Pulmonary artery endothelial cell (primary cell): ENCODE results near the gene PXN. TPM values are rescaled to one million over a fixed set of nuclear protein-coding genes. Genes with fewer than 3 reads are reported as not detected.

Experiments used
- DNase-seq: peaks from one replicate; pipeline ENCODE4 v3.0.0-alpha.2; 2011; ENCODE audit warnings: low read depth, low spot score
- total RNA-seq: library from RNA; depleted of rRNA; stranded (reverse); fragments of >200 nt; gene quantifications from 2 replicates; pipeline ENCODE4 v1.2.3, GENCODE V29; 2014

PXN gene
- total RNA-seq, 1 donor from 2014 or later, result 64.8 TPM

DNA sequence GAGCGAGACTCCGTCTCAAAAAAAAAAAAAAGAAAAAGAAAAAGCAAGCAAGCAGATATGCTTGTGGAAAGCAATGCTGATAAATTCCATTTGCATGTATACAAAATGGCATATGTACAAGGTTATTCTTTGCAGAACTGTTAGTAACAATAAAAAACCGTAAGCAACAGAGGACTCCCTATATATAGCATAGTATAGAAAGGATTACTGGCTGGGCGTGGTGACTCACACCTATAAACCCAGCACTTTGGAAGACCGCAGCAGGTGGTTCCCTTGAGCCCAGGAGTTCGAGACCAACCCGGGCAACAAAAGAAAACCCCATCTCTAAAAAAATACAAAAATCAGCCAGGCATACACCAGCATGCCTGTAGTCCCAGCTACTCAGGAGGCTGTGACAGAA lies 84.6 kb downstream of the PXN start:
- no peak for DNase-seq

GRCh38 chr12:120175537-120175936 lies 90.0 kb downstream of the PXN start:
- DNase-seq, result no peak

- no peak for DNase-seq
These were observed 90.5 kb downstream of the PXN start for GRCh38 chr12:120175062-120175461.

DNA sequence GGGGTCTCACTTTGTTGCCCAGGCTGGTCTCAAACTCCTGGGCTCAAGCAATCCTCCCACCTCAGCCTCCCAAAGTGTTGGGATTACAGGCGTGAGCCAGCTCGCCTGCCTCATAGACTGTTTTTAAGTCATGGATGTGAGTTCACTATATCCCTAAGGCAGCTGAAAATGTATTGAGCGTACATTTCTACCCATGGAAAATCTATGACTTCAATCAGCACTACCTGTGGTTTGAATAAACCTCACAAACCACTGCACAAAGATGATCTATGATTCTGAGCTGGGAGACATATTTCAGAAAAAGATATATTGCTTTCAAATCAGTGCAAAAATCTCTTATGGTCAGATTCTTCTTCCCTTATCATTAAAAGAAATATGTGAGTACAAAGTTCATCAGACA lies 93.5 kb downstream of the PXN start:
- DNase-seq, result no peak

DNA sequence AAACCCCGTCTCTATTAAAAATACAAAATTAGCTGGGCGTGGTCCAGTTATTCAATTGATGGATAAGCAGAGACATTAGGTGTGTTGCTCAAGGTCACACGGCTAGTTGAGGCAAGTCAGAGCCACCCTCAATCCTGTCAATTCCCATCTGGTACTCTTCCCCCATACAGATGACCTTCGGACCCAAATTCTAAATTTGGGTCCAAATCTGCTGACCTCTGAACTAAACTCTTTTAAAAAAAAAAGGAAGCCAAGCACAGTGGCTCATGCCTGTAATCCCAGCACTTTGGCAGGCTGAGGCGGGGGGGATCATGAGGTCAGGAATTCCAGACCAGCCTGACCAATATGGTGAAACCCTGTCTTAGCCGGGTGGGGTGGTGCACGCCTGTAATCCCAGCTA lies 94.9 kb downstream of the PXN start:
- DNase-seq, result no peak

GRCh38 chr12:120169946-120170345 lies 95.6 kb downstream of the PXN start:
- DNase-seq, result no peak

DNA sequence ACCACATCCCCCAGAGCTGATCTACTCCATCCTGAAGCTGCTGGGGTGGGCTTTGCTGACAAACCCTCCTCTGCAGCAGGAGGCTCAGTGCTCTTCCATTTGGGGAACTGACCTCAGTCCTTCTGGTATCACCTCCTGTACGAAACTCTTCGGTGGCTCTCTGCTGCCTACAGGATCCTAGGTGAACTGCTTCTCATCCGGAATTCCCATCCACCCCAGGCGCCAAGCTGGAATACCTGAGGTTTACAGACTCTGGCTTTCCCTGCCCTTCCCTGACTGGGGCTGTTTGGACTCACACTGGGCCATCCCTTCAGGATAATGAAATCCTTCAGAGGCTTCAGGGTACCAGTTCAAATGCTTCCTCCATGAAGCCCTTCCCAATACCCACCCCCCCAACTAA lies 97.2 kb downstream of the PXN start:
- no peak for DNase-seq

DNA sequence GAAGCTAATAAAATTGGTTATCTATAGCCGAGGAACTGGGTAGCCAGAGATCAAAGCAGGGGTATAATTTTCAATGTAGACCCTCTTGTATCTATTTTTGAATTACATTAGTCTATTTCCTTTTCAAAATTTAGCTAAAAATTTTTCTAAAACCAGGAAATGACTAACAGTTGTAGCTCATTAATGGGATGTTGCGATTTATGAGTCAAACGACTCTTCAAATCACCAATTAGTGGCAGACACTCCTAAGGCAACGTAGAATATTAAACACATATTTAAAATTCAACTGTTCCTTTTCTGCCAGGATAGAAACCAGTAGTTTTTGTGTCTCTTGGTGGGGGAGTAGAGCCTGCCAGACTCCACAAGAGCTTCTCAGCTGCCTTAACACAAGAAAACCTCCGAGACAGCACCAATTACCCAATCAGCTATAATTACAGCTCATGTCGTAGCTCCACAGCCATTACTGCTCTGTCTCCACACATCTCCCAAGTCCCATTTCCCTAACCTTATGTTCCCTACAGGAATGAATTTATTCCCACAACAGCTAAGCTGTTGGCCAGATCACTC lies 97.9 kb downstream of the PXN start:
- DNase-seq, result no peak

DNA sequence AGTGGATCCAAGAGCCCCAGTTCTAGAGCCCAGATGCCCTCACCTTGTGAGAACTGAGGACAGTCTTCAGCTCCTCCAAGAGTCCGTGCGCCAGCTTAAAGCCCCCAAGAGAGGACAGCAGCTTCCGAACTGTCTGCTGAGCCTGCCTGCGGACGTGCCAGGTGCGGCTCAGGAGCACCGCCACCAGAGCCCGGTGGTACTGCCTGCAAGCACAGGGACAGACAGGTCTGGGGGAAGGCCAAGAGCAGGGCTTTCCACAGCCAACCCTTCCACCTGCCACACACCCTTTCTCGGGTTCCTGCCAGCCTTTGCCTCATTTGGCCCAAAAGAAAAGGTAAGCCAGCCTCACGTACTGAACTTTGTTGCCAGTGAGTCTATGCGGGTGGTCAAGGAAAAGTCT lies 101.2 kb downstream of the PXN start:
- DNase-seq, result no peak

DNA sequence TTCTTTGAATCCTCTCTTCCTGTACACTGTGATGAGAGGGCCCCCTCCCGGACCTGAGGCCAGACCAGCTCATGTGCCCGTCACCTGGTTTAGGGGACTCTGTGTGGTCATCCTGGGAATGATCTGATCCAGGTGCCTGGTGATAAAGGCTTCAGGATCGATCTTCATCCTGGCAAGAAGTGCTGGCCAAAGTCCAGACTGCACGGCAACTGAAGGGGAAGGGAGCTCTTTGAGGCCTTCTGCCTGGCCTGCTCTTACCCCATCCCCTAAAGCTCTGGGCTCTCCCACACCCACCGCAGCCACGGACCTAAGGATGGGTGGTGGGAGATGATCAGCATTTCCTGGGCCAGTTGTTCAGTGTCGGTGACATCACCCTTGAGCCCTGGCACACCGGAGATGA lies 102.8 kb downstream of the PXN start:
- no peak for DNase-seq

- no peak for DNase-seq
These were observed 103.7 kb downstream of the PXN start for GRCh38 chr12:120161852-120162251.

Other genes with a start within 250 kb of the PXN start
- gene RAB35, start 149.0 kb downstream of the PXN start, total RNA-seq, result 52.7 and 57.8 TPM in 2 replicates
- 99.0 and 108 TPM in 2 replicates for gene GCN1, start 71.0 kb downstream of the PXN start, total RNA-seq
- 3,190 and 3,346 TPM in 2 replicates for gene RPLP0, start 64.6 kb downstream of the PXN start, total RNA-seq
- under 0.01 TPM in 2 replicates for gene RNU4-2, start 26.2 kb upstream of the PXN start, total RNA-seq
- under 0.01 TPM in 1 of 2 replicates, not detected in the other for gene RNU4-1, start 27.5 kb upstream of the PXN start, total RNA-seq
- gene SIRT4, start 36.6 kb upstream of the PXN start, total RNA-seq, result 1.1 and 1.4 TPM in 2 replicates
- not detected in 2 replicates for gene PLA2G1B, start 62.0 kb upstream of the PXN start, total RNA-seq
- not detected in 2 replicates for gene MSI1, start 103.4 kb upstream of the PXN start, total RNA-seq
- gene COX6A1, start 172.4 kb upstream of the PXN start, total RNA-seq, result 293 and 438 TPM in 2 replicates
- 44.2 and 52.0 TPM in 2 replicates for gene TRIAP1, start 180.7 kb upstream of the PXN start, total RNA-seq
- 24.7 and 28.5 TPM in 2 replicates for gene GATC, start 180.7 kb upstream of the PXN start, total RNA-seq
- 311 and 390 TPM in 2 replicates for gene SRSF9, start 204.0 kb upstream of the PXN start, total RNA-seq
- gene DYNLL1, start 230.4 kb upstream of the PXN start, total RNA-seq, result 335 and 441 TPM in 2 replicates